Neuronal stem cell (in vitro differentiated cells): Measurements from ENCODE around the gene GPRASP2.

Source experiments
- DNase-seq: peaks from one replicate; pipeline ENCODE4 v3.0.0-alpha.2; 2013; ENCODE audit warnings: low spot score
- H2AFZ ChIP-seq: one replicate; pipeline ENCODE4 v1.6.1; 2013; ENCODE audit warnings: mild to moderate bottlenecking, low read length, inconsistent platforms
- H2AK5ac ChIP-seq: 2 replicates; pipeline ENCODE4 v1.6.1; 2013; ENCODE audit warnings: low read depth, mild to moderate bottlenecking, inconsistent platforms, low read length, moderate library complexity, mixed read lengths
- H2BK120ac ChIP-seq: 2 replicates; pipeline ENCODE4 v1.6.1; 2013; ENCODE audit warnings: low read depth, mild to moderate bottlenecking, inconsistent platforms, low read length, moderate library complexity, mixed read lengths
- H2BK12ac ChIP-seq: one replicate; pipeline ENCODE4 v1.6.1; 2013; ENCODE audit warnings: low read length, inconsistent platforms
- H2BK15ac ChIP-seq: 2 replicates; pipeline ENCODE4 v1.6.1; 2013; ENCODE audit warnings: mild to moderate bottlenecking, low read length, inconsistent platforms, mixed read lengths
- H2BK5ac ChIP-seq: one replicate; pipeline ENCODE4 v1.6.1; 2013; ENCODE audit warnings: inconsistent platforms, mild to moderate bottlenecking, low read length, moderate library complexity
- H3K14ac ChIP-seq: one replicate; pipeline ENCODE4 v1.6.1; 2013; ENCODE audit warnings: low read length, inconsistent platforms
- H3K18ac ChIP-seq: 2 replicates; pipeline ENCODE4 v1.6.1; 2013; ENCODE audit warnings: low read length, inconsistent platforms
- H3K23ac ChIP-seq: 2 replicates; pipeline ENCODE4 v1.6.1; 2013; ENCODE audit warnings: low read depth, mild to moderate bottlenecking, mixed read lengths, low read length, inconsistent platforms; ENCODE audit not compliant: poor library complexity
- H3K27ac ChIP-seq: replicated peaks from 3 replicates; pipeline ENCODE4 v1.5.1; 2013; ENCODE audit warnings: low read length, inconsistent platforms
- H3K27me3 ChIP-seq, 3 experiments: 2 replicates each; pipeline ENCODE4 v1.6.1; 2013; ENCODE audit warnings: low read length in 3 of 3, mild to moderate bottlenecking in 2 of 3, inconsistent platforms in 1 of 3, low read depth in 1 of 3, mixed read lengths in 1 of 3, moderate library complexity in 1 of 3; ENCODE audit not compliant: control insufficient read depth in 3 of 3, insufficient read depth in 3 of 3
- H3K36me3 ChIP-seq, 2 donors: replicated peaks in 1 of 2; 2 replicates each; pipeline ENCODE4 v1.6.1; 2013; ENCODE audit warnings: low read length in 2 of 2; ENCODE audit not compliant: control insufficient read depth in 2 of 2, insufficient read depth in 2 of 2
- H3K4ac ChIP-seq: 2 replicates; pipeline ENCODE4 v1.6.1; 2013; ENCODE audit warnings: inconsistent platforms, mild to moderate bottlenecking, low read length, moderate library complexity
- H3K4me1 ChIP-seq, 2 donors: 1 replicate in 1 of 2; 2 replicates in 1 of 2; pipeline ENCODE4 v1.6.1; 2013; ENCODE audit warnings: low read length in 2 of 2, low read depth in 1 of 2; ENCODE audit not compliant: control insufficient read depth in 2 of 2, insufficient read depth in 1 of 2
- H3K4me2 ChIP-seq: one replicate; pipeline ENCODE4 v1.6.1; 2013; ENCODE audit warnings: mild to moderate bottlenecking, low read length, inconsistent platforms; ENCODE audit not compliant: insufficient read depth, poor library complexity, severe bottlenecking
- H3K4me3 ChIP-seq, 2 donors: 2 replicates each; pipeline ENCODE4 v1.5.1; 2013; ENCODE audit warnings: low read length in 2 of 2, mild to moderate bottlenecking in 2 of 2, inconsistent platforms in 1 of 2, moderate library complexity in 1 of 2
- H3K79me1 ChIP-seq: one replicate; pipeline ENCODE4 v1.6.1; 2013; ENCODE audit warnings: low read depth, mild to moderate bottlenecking, inconsistent platforms, low read length, moderate library complexity
- H3K9ac ChIP-seq: one replicate; pipeline ENCODE4 v1.6.1; 2013; ENCODE audit warnings: mild to moderate bottlenecking, low read depth, low read length, inconsistent platforms; ENCODE audit not compliant: poor library complexity
- H3K9me3 ChIP-seq, 2 donors: replicated peaks in 1 of 2; 2 replicates each; pipeline versions ENCODE3 to v1.6.1; 2013; ENCODE audit warnings: low read length in 2 of 2, mild to moderate bottlenecking in 2 of 2, inconsistent platforms in 1 of 2, low read depth in 1 of 2, mixed read lengths in 1 of 2, moderate library complexity in 1 of 2; ENCODE audit not compliant: control insufficient read depth in 2 of 2, insufficient read depth in 1 of 2
- H4K8ac ChIP-seq: one replicate; pipeline ENCODE4 v1.6.1; 2013; ENCODE audit warnings: low read depth, mild to moderate bottlenecking, inconsistent platforms, low read length, moderate library complexity
- H4K91ac ChIP-seq: one replicate; pipeline ENCODE4 v1.6.1; 2013; ENCODE audit warnings: low read length, low read depth, mild to moderate bottlenecking, inconsistent platforms; ENCODE audit not compliant: poor library complexity
- WGBS, 2 donors: extraction: QIAGEN DNeasy Blood & Tissue Kit; methylation state at CpG; one replicate each; pipeline ENCODE4 v1.1.7; 2013; ENCODE audit warnings: missing lambda C conversion rate in 2 of 2, mixed read lengths in 1 of 2; ENCODE audit not compliant: insufficient read length in 2 of 2, insufficient replicate concordance in 1 of 2; ENCODE audit errors: extremely low coverage in 2 of 2; 5-methylcytosine and 5-hydroxymethylcytosine counted together

Gene GPRASP2

DNA sequence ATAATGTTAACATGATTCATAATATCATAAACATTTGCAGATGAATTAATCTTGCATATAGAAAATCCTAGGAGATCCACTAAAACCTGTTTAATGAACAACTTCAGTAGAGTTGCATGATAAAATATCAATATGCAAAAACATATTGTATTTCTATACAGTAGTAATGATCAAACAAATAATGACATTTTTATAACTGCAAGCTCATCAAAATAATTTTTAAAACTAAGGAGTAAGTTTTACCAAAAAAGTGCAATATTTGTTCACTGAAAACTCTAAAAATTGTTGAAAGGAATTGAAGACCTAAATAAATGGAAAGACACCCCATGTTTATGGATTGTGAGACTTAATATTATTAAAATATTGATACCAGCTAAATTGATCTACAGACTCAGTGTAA lies 15.9 kb upstream of the GPRASP2 start:
- Histone ChIP-seq H3K4me3 (no peak overlapping the region), H3K4ac (no peak overlapping the region), H3K9me3 (peaks cover 0 to 3% of the 10 kb centered on the region in 2 donors), H3K4me2 (no peak overlapping the region), H4K91ac (no peak overlapping the region), H2BK5ac (no peak overlapping the region), H2BK120ac (no peak overlapping the region), H2BK12ac (no peak overlapping the region), H4K8ac (no peak overlapping the region), H3K27me3 (no peaks in the 10 kb centered on the region), H3K9ac (no peak overlapping the region), H2BK15ac (no peak overlapping the region), H3K27ac (no peak overlapping the region), H3K18ac (no peak overlapping the region), H3K4me1 (no peaks in the 10 kb centered on the region), H3K14ac (no peak overlapping the region), H2AK5ac (no peak overlapping the region), H3K36me3 (no peaks in the 10 kb centered on the region), H3K23ac (no peak overlapping the region), H3K79me1 (no peaks in the 10 kb centered on the region), H2AFZ (no peak overlapping the region)
- DNase-seq, result no peak

DNA sequence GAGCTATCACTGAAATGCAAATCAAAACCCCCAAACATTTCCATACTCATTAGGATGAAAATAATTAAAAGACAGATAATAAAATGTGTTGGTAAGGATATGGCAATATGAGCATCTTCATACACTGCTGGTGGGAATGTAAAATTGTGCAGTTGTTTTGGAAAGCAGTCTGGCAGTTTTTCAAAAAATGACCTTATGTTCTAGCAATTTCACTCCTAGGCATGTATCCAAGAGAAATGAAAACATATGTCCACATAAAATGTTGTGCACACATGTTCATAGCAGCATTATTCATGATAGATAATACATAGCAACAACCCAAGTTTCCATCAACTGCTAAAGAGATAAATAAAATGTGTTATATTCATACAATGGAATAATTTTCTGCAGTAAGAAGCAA lies 14.8 kb upstream of the GPRASP2 start:
- Histone ChIP-seq H3K27me3 (no peaks in the 10 kb centered on the region), H2AK5ac (no peak overlapping the region), H4K8ac (no peak overlapping the region), H3K9me3 (no peaks in the 10 kb centered on the region), H3K4me2 (no peak overlapping the region), H3K79me1 (no peaks in the 10 kb centered on the region), H3K4ac (no peak overlapping the region), H4K91ac (no peak overlapping the region), H3K9ac (no peak overlapping the region), H3K27ac (no peak overlapping the region), H2BK120ac (no peak overlapping the region), H2AFZ (no peak overlapping the region), H3K36me3 (no peaks in the 10 kb centered on the region), H3K23ac (no peak overlapping the region), H2BK12ac (no peak overlapping the region), H2BK5ac (no peak overlapping the region), H3K18ac (no peak overlapping the region), H3K4me1 (no peaks in the 10 kb centered on the region), H3K4me3 (no peak overlapping the region), H3K14ac (no peak overlapping the region), H2BK15ac (no peak overlapping the region)
- DNase-seq, result no peak

DNA sequence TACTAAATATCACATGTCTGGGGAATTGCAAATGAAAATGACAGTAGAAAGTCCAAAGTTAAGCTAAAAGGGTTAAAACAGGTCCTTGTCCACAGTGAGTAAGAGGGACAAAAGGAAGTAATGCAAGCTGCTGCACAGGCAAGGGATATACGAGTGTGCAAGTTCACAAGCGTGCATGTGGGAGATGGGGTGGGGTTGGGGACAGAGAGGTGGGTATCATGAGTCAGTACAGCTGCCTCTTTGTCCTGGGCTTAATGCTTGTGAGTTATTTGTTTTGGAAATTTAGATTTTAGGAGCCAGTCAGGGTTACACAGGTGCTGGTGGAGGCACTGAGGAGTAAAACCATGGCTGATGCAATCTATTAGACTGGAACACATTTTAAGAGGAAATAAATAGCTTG lies 3.3 kb upstream of the GPRASP2 start:
- no peak overlapping the region for H3K4me3 ChIP-seq
- H4K91ac ChIP-seq, result no peak overlapping the region
- H3K36me3 ChIP-seq, result peaks cover 3 to 4% of the 10 kb centered on the region in 2 donors
- H4K8ac ChIP-seq, result no peak overlapping the region
- H2BK15ac ChIP-seq, result no peak overlapping the region
- H3K14ac ChIP-seq, result no peak overlapping the region
- H3K9me3 ChIP-seq, result no peaks in the 10 kb centered on the region
- H3K4me2 ChIP-seq, result no peak overlapping the region
- H3K9ac ChIP-seq, result no peak overlapping the region
- H2BK5ac ChIP-seq, result no peak overlapping the region
- no peak overlapping the region for H2AFZ ChIP-seq
- no peak overlapping the region for H2BK120ac ChIP-seq
- H3K4ac ChIP-seq, result no peak overlapping the region
- WGBS, 2 donors, result no CpG with 5 or more reads among the region's 2 CpGs
- no peak overlapping the region for H2BK12ac ChIP-seq
- no peak overlapping the region for H3K27ac ChIP-seq
- no peaks in the 10 kb centered on the region for H3K27me3 ChIP-seq
- no peak for DNase-seq
- no peak overlapping the region for H2AK5ac ChIP-seq
- H3K18ac ChIP-seq, result no peak overlapping the region
- peaks cover 0 to 4% of the 10 kb centered on the region in 2 donors for H3K4me1 ChIP-seq
- H3K23ac ChIP-seq, result no peak overlapping the region
- H3K79me1 ChIP-seq, result no peaks in the 10 kb centered on the region

DNA sequence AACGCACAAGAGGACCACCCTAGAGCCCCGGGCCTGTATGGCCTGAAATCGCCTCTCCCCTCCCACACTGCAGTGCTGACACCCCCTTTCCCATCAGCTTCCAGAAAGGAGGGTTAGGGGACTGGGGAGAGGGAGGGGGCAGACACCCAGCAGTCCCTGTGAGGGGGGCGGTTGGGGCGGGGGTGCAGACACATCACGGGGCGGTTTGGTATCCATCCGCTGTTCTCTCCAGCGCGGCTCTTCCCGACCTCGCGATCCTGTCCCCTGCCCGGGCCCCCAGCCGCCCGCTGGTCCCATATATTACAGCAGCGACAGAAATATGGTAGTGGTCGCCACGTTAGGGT lies 404 bp upstream of the GPRASP2 start:
- DNase-seq, result no peak
- Histone ChIP-seq H3K27ac (no peak overlapping the region), H3K27me3 (no peaks in the 10 kb centered on the region), H2BK5ac (no peak overlapping the region), H3K14ac (no peak overlapping the region), H3K18ac (peak overlapping the region; percentile 90), H2AFZ (peak overlapping the region; percentile 95), H3K4me3 (peak overlapping the region; percentile 65 to 95), H2AK5ac (no peak overlapping the region), H3K36me3 (peaks cover 3 to 23% of the 10 kb centered on the region in 2 donors), H3K4ac (no peak overlapping the region), H4K8ac (peak overlapping the region; percentile 65), H3K9me3 (no peaks in the 10 kb centered on the region), H2BK12ac (no peak overlapping the region), H3K23ac (peak overlapping the region; percentile 65), H3K4me2 (peak overlapping the region; percentile 40), H3K9ac (peak overlapping the region; percentile 91), H2BK120ac (no peak overlapping the region), H3K4me1 (peaks cover 0 to 4% of the 10 kb centered on the region in 2 donors), H2BK15ac (no peak overlapping the region), H3K79me1 (peaks cover 2% of the 10 kb centered on the region), H4K91ac (no peak overlapping the region)
- no CpG with 5 or more reads among the region's 19 CpGs for WGBS, 2 donors
